HAP-1 (cell line): ENCODE data around the gene DHCR7.
"Not testable (repeated sequence)": the region's sequence is repeated elsewhere in the genome, so short reads cannot be mapped to it uniquely, and the experiment has no call there.

Source experiments
- DNase-seq, 2 experiments: peaks; one replicate each; pipeline ENCODE4 v3.0.0-alpha.2; 2016 to 2020; ENCODE audit warnings: low spot score in 2 of 2
- H3K27me3 ChIP-seq: fragments of 250-450 bp; sonication (Bioruptor Pico); 2 replicates; pipeline ENCODE4 v1.5.1; 2020; ENCODE audit warnings: low read depth, mild to moderate bottlenecking, moderate library complexity
- H3K36me3 ChIP-seq: fragments of 250-450 bp; sonication (Bioruptor Pico); replicated peaks from 2 replicates; pipeline ENCODE4 v1.5.1; 2020; ENCODE audit warnings: mild to moderate bottlenecking
- H3K4me1 ChIP-seq: fragments of 250-450 bp; sonication (Bioruptor Pico); 2 replicates; pipeline ENCODE4 v1.5.1; 2020; ENCODE audit warnings: mild to moderate bottlenecking
- H3K4me3 ChIP-seq: fragments of 250-450 bp; sonication (Bioruptor Pico); 2 replicates; pipeline ENCODE4 v1.5.1; 2020; ENCODE audit warnings: mild to moderate bottlenecking, moderate library complexity
- H3K9me3 ChIP-seq: fragments of 250-450 bp; sonication (Bioruptor Pico); 2 replicates; pipeline ENCODE4 v1.5.1; 2020; ENCODE audit warnings: mild to moderate bottlenecking, moderate library complexity
- in situ Hi-C: fragments of 300-500 bp; cut with MboI; formaldehyde crosslinking; loops from 3 replicates; pipeline ENCODE4 v1.14.3; 2020; ENCODE audit warnings: low sequenced_read_pairs, inconsistent platforms, mixed read lengths

DHCR7 gene

GRCh38 chr11:71433648-71434450, 14.3 kb downstream of the DHCR7 start:
- no peak overlapping the region for H3K4me3 ChIP-seq
- no peaks in the 10 kb centered on the region for H3K4me1 ChIP-seq

GRCh38 chr11:71432761-71433647, 15.2 kb downstream of the DHCR7 start:
- no peaks in the 10 kb centered on the region for H3K4me1 ChIP-seq

More at GRCh38 chr11:71433648-71434450, 14.3 kb downstream of the DHCR7 start:
- no peak for DNase-seq
- Histone ChIP-seq H3K9me3 (no peaks in the 10 kb centered on the region), H3K36me3 (peaks cover 36% of the 10 kb centered on the region), H3K27me3 (no peaks in the 10 kb centered on the region)
- in situ Hi-C loops: no loop called here

GRCh38 chr11:71431271-71431670, 16.9 kb downstream of the DHCR7 start:
- in situ Hi-C loops: no loop called here
- DNase-seq: no peak

More at GRCh38 chr11:71432761-71433647, 15.2 kb downstream of the DHCR7 start:
- Histone ChIP-seq H3K36me3 (peaks cover 27% of the 10 kb centered on the region), H3K9me3 (no peaks in the 10 kb centered on the region), H3K4me3 (no peak overlapping the region), H3K27me3 (no peaks in the 10 kb centered on the region)
- in situ Hi-C loops: no loop called here
- DNase-seq: no peak

GRCh38 chr11:71430166-71430565, 18.0 kb downstream of the DHCR7 start:
- in situ Hi-C loops: no loop called here

More at GRCh38 chr11:71431271-71431670, 16.9 kb downstream of the DHCR7 start:
- H3K4me1 ChIP-seq: no peaks in the 10 kb centered on the region
- no peak overlapping the region for H3K4me3 ChIP-seq
- H3K9me3 ChIP-seq: no peaks in the 10 kb centered on the region
- H3K27me3 ChIP-seq: no peaks in the 10 kb centered on the region
- peaks cover 13% of the 10 kb centered on the region for H3K36me3 ChIP-seq

GRCh38 chr11:71429701-71430100, 18.5 kb downstream of the DHCR7 start:
- DNase-seq: no peak
- H3K27me3 ChIP-seq: no peaks in the 10 kb centered on the region
- in situ Hi-C loops: no loop called here
- no peaks in the 10 kb centered on the region for H3K4me1 ChIP-seq
- H3K36me3 ChIP-seq: no peaks in the 10 kb centered on the region; the same call in 1 of the 2 replicates
- no peaks in the 10 kb centered on the region for H3K9me3 ChIP-seq
- no peak overlapping the region for H3K4me3 ChIP-seq

More at GRCh38 chr11:71430166-71430565, 18.0 kb downstream of the DHCR7 start:
- DNase-seq: no peak
- Histone ChIP-seq H3K4me3 (no peak overlapping the region), H3K27me3 (no peaks in the 10 kb centered on the region), H3K4me1 (no peaks in the 10 kb centered on the region), H3K36me3 (peaks cover 2% of the 10 kb centered on the region; the same call in 1 of the 2 replicates), H3K9me3 (no peaks in the 10 kb centered on the region)

DNA sequence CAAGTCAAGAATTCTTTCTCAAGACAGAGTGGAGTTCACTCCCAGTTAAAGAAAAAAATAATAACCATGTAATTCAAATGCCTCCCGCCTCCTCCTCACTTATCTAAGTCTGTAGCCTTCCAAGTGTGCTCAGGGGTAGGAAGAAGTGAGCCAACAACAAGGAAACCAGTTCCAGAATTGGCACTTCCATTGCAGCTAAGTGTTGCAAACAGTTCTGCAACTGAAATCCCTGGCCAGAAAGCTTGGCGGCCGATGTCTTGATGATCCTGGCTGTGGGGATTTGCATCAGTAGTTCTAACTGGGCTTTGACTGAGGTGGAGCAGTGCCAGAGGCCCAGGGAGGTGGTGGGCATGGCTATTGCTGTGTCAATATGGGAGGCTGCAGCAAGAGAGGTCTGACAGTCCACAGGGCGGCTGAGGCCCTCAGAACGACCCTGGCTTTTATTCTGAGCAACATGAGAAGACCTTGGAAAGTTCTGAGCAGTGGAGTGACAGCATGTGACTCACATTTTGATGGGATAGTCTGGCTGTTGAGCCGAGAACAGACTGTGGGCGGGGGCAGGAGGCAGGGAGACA, 19.2 kb downstream of the DHCR7 start:
- H3K4me3 ChIP-seq: no peak overlapping the region
- no peaks in the 10 kb centered on the region for H3K36me3 ChIP-seq
- no peaks in the 10 kb centered on the region for H3K27me3 ChIP-seq
- H3K4me1 ChIP-seq: no peaks in the 10 kb centered on the region
- in situ Hi-C loops: no loop called here
- no peaks in the 10 kb centered on the region for H3K9me3 ChIP-seq
- DNase-seq: no peak

DNA sequence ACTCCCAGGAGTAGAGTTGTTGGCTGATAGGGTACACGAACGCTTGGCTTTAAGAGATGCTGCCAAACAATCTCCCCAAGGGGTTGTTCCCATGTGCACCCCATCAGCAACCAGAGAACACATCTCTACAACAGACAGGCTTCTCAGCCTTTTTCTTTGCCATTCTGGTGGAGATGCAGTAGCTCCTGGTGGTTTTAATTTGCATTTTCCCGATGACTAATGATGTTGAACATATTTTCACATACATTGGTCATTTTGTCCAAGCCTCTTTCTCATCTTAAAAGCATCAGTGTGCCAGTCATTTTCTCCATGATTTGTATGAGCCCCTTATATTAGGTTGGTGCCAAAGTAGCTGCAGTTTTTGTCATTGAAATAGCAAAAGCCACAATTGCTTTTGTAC, 21.8 kb downstream of the DHCR7 start:
- Histone ChIP-seq H3K4me3 (no peak overlapping the region), H3K9me3 (no peaks in the 10 kb centered on the region), H3K27me3 (no peaks in the 10 kb centered on the region), H3K36me3 (no peaks in the 10 kb centered on the region), H3K4me1 (no peaks in the 10 kb centered on the region)
- DNase-seq: no peak
- in situ Hi-C loops: no loop called here

DNA sequence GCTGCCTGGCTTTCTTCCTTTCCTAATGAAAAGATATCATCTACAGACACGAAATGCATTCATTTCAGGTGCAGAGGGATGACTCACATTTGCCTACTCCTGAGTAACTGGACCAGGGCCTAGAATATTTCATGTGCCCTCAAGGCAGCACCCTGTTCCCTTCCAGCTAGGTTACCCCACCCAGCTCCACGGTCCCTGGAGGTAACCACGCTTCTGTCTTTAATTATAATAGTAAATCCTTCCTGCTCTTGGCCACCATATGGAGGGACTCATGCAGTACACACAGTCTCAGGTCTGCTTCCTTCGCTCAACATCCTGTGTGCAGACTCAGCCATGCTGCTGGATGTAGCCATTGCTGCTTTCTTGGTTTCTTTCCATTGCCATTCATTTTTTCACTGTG, 22.3 kb downstream of the DHCR7 start:
- Histone ChIP-seq H3K36me3 (no peaks in the 10 kb centered on the region), H3K4me1 (no peaks in the 10 kb centered on the region), H3K4me3 (no peak overlapping the region), H3K27me3 (no peaks in the 10 kb centered on the region), H3K9me3 (no peaks in the 10 kb centered on the region)
- DNase-seq: no peak
- in situ Hi-C loops: no loop called here

DNA sequence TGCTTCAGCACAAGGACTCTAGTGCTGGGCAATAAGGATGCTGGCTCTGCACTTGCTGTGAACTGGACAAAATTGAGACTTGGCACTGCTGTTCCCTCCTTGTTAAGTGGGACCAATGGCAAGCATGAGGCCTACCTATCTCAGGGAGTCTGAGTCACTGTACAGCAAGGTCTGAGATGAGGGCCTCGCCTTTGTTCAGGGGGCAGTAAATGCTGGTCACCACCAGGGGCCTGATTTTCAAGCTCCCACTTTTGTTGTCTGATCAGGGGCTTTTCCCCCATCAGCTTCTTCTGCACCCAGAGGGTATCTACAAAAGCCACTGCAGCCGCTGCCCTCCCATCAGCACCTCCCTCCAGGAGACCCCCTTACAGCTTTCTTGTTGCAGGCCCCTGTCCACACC, 22.8 kb downstream of the DHCR7 start:
- Histone ChIP-seq H3K27me3 (no peaks in the 10 kb centered on the region), H3K9me3 (no peaks in the 10 kb centered on the region), H3K4me1 (no peaks in the 10 kb centered on the region), H3K4me3 (no peak overlapping the region), H3K36me3 (no peaks in the 10 kb centered on the region)
- in situ Hi-C loops: no loop called here
- DNase-seq: no peak

- Histone ChIP-seq H3K4me1 (no peaks in the 10 kb centered on the region), H3K36me3 (no peaks in the 10 kb centered on the region), H3K27me3 (no peaks in the 10 kb centered on the region), H3K4me3 (no peak overlapping the region), H3K9me3 (no peaks in the 10 kb centered on the region)
- no peak for DNase-seq
- in situ Hi-C loops: loop anchor here (25.0 kb wide), 1 partner anchor 961 kb away; no protein-coding TSS in a partner anchor
Observed at GRCh38 chr11:71423181-71423790, 24.9 kb downstream of the DHCR7 start.

- H3K4me1 ChIP-seq, H3K27me3 ChIP-seq, H3K9me3 ChIP-seq, DNase-seq, H3K4me3 ChIP-seq, H3K36me3 ChIP-seq: not testable (repeated sequence)
- in situ Hi-C loops: loop anchor here (25.0 kb wide), 1 partner anchor 960 kb away; no protein-coding TSS in a partner anchor
Observed at GRCh38 chr11:71422318-71422717, 25.9 kb downstream of the DHCR7 start.

GRCh38 chr11:71421392-71421950, 26.7 kb downstream of the DHCR7 start:
- in situ Hi-C loops: loop anchor here (25.0 kb wide), 1 partner anchor 959 kb away; no protein-coding TSS in a partner anchor
- Histone ChIP-seq H3K27me3 (no peaks in the 10 kb centered on the region), H3K9me3 (no peaks in the 10 kb centered on the region), H3K4me1 (no peaks in the 10 kb centered on the region), H3K4me3 (no peak overlapping the region), H3K36me3 (no peaks in the 10 kb centered on the region)
- no peak for DNase-seq
